ENCODE results near the gene OGN. TPM values are rescaled to one million over a fixed set of nuclear protein-coding genes. Genes with fewer than 3 reads are reported as not detected.

OGN gene
- polyA plus RNA-seq, 5 donors: 136 to 201 (median 147) TPM

DNA sequence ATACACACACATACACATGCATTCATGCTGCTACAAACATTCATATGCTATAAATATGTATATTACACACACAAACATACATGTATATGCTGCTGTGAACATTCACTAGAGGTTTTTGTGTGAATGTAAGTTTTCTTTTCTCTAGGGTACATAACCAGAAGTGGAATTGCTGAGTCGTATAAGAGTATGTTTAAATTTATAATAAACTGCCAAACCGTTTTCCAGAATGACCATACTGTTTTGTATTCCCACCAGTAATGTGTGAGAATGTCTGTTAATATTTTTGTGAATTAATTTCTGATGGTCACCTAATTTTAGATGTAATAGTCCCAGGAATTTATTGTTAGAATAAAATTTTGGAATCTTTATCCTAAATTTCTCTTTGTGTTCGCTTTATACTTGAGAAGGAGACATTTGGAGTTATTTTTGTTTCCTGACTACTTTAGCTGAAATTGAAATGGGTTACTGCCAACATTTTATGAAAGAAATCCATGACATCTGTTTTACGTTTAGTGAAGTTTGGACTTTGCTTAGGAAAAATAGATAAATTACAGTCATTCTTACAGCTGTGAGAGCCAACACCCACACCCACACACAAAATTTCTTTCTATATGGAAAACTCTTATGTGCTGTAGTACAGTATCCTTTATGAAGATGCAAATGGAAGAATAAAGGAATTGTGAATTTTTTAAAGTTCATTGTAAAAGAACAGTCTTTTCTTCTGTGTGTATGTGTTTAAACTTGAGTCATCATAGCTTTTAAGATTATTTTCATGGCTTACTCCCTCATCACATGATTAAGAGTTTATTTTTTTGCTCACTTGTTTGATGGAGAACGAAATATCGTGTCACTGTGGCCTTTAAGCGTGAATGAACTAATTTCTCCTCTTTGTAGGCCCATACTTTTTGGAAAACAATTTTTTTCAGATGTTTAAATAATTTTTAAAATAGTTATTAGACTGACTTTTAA, 54.3 kb downstream of the OGN start:
- DNase-seq: peak; percentile 61 to 71

DNA sequence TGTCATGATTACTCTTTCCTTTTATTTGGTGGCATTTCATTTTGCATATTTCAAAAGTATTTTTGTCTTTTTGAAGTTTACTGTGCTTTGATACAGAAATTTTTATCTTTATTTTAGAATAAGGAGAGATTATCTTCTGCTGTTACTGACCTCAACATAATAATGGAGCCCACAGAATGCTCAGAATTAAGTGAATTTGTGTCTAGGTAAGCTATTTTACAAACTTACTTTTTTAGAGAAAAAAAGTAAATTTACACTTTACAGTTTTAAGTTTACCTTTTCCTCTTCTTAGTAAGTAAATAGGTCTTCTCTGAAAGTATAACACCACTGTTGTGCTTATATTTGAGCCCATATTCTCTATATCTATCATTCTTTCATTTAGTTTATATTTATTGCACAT, 58.8 kb downstream of the OGN start:
- no peak for DNase-seq

DNA sequence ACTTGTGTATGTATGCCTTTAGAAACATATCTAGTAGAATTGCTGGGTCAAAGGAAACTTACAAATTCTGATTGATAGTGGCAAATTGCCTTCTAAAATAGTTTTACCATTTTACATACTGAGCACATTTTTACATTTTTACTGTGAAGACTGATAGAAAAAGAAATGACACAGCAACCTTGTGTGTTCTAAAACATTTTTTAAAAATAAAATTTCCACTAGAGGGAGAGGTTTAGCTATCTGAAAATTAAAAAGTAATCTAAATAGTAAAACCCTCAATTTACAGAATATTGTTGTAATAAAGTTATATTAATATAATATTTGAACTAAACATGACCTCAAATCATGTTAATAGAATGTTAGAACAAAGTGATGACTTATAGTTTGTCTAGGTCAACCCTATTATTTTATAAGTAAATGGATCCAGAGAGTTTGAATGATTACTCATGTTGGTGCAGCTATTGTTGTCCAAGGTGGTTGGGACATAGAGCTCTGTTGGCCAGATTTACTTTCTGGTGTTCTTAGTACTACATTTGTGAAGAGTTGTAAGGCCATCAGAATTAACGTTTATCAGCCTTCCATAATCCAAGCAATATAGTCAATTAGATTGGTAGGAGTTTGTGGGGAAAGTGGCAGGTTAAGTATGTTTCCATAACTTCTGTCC, 61.4 kb downstream of the OGN start:
- DNase-seq: no peak

DNA sequence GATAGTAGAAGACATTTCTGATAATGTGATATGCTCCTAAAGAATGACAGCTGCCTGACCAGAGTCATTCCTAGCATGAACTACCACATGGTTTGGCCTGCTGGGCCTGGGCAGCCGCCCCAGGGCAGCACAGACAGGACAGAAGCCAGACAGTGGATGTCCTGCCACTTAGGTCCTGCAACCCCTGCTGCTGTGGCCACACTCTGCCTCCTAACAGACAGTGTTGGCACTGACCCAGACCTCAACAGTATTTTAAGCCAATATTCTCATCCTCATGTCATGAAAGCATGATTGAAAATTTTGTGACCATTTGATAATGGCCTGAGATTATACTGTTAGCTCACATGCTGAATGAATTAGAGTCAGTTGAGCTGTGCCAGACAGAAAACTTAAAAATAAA, 62.8 kb downstream of the OGN start:
- no peak for DNase-seq

- no peak for DNase-seq
Observed at GRCh38 chr9:92333282-92333634, 71.1 kb downstream of the OGN start.

Other genes with a start within 250 kb of the OGN start
- 10 to 100 TPM; 71.8 to 92.2 (median 85.6) TPM for gene IARS1, start 110.9 kb downstream of the OGN start, polyA plus RNA-seq (ENCODE audit: insufficient read depth in 1 of 5, insufficient read length in 5 of 5, low replicate concordance in 1 of 5)
- gene NOL8, start 79.2 kb downstream of the OGN start, polyA plus RNA-seq (ENCODE audit: insufficient read depth in 1 of 5, insufficient read length in 5 of 5, low replicate concordance in 1 of 5): 10 to 100 TPM; 40.5 to 61.8 (median 57.9) TPM
- gene CENPP, start 78.6 kb downstream of the OGN start, polyA plus RNA-seq (ENCODE audit: insufficient read depth in 1 of 5, insufficient read length in 5 of 5, low replicate concordance in 1 of 5): 1 to 10 TPM; 3.5 to 7.0 (median 5.9) TPM
- gene OMD, start 19.9 kb upstream of the OGN start, polyA plus RNA-seq (ENCODE audit: insufficient read depth in 1 of 5, insufficient read length in 5 of 5, low replicate concordance in 1 of 5): 1 to 10 TPM in 4 of 5 donors, under 1 TPM in 1; 0.85 to 1.4 (median 1.2) TPM
- gene ASPN, start 77.9 kb upstream of the OGN start, polyA plus RNA-seq (ENCODE audit: insufficient read depth in 1 of 5, insufficient read length in 5 of 5, low replicate concordance in 1 of 5): 10 to 100 TPM in 1 of 5 donors, 1 to 10 TPM in 4; 5.8 to 13.9 (median 7.4) TPM
- gene ECM2, start 131.4 kb upstream of the OGN start, polyA plus RNA-seq (ENCODE audit: insufficient read depth in 1 of 5, insufficient read length in 5 of 5, low replicate concordance in 1 of 5): 10 to 100 TPM; 35.4 to 62.1 (median 47.5) TPM

All from right lung (tissue), 5 donors.